Measurements from ENCODE around the gene IRF2BP2.

Gene IRF2BP2

GRCh38 chr1:234603221-234604204 lies 6.5 kb downstream of the IRF2BP2 start:
- no peak for DNase-seq
- TF ChIP-seq CTCF (IDR thresholded peaks at IDR 0.05; ENCODE audit: low read depth, low read length, missing control alignments) = no peak
- H3K27ac ChIP-seq = peak overlapping the region; percentile 98
- in situ Hi-C loops (cut with HindIII; ENCODE audit: low pct_ligation_motif_present, low sequenced_read_pairs) = loop anchor here (25.0 kb wide), 1 partner anchor 359 kb away; no protein-coding TSS in a partner anchor
- H3K36me3 ChIP-seq (replicated peaks) = peaks cover 46% of the 10 kb centered on the region
- peak overlapping the region; percentile 93 for H3K4me3 ChIP-seq (ENCODE audit: low read depth, low read length)
- H3K27me3 ChIP-seq (replicated peaks) = no peaks in the 10 kb centered on the region

GRCh38 chr1:234602334-234603220 lies 7.4 kb downstream of the IRF2BP2 start:
- H3K4me3 ChIP-seq (ENCODE audit: low read depth, low read length) = peak overlapping the region; percentile 93
- H3K36me3 ChIP-seq (replicated peaks) = peaks cover 38% of the 10 kb centered on the region
- peak; percentile 92 for DNase-seq
- in situ Hi-C loops (cut with HindIII; ENCODE audit: low pct_ligation_motif_present, low sequenced_read_pairs) = loop anchor here (25.0 kb wide), 1 partner anchor 360 kb away; no protein-coding TSS in a partner anchor
- no peaks in the 10 kb centered on the region for H3K27me3 ChIP-seq (replicated peaks)
- no peak for TF ChIP-seq CTCF (IDR thresholded peaks at IDR 0.05; ENCODE audit: low read depth, low read length, missing control alignments)
- H3K27ac ChIP-seq = peak overlapping the region; percentile 98

DNA sequence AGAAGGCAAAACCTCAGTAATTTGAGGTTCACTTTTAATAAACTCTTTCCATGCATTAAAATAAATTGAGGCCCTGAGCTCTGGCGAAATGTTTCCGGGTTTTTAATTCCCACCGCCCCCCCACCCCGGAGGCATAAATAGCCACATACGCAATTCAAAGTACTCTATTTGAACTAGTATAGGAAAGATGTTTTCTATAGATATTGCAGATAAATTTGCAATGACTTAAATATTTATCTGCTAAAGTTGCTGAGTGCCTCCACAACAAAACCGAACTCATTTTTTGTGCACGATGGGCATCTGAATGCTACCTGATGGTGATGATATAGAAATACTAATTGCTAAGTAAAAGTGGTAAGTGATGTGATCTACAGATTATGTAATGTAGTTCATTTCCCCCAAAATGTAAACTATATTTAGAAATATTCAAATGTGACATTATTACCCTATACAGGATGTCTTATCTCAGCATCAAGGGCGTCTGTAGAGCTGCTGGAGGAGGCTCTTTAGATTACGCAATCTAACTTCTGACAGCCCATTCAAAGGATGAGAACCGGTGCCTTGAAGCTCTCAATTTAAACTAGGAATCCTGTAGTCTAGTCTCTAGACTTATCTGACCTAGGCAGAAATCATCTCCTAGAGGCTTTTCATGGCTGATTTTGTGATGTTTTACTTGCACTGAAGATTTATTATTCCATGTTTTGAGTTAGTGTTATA lies 8.5 kb downstream of the IRF2BP2 start:
- Histone ChIP-seq H3K36me3 (replicated peaks) (peaks cover 26% of the 10 kb centered on the region), H3K27ac (peak overlapping the region; percentile 98), H3K4me3 (ENCODE audit: low read depth, low read length) (no peak overlapping the region), H3K27me3 (replicated peaks) (no peaks in the 10 kb centered on the region)
- DNase-seq = no peak
- in situ Hi-C loops (cut with HindIII; ENCODE audit: low pct_ligation_motif_present, low sequenced_read_pairs) = loop anchor here (25.0 kb wide), 1 partner anchor 361 kb away; no protein-coding TSS in a partner anchor
- TF ChIP-seq CTCF (IDR thresholded peaks at IDR 0.05; ENCODE audit: low read depth, low read length, missing control alignments) = no peak

- peak overlapping the region; percentile 38 for H3K4me3 ChIP-seq (ENCODE audit: low read depth, low read length)
- in situ Hi-C loops (cut with HindIII; ENCODE audit: low pct_ligation_motif_present, low sequenced_read_pairs) = loop anchor here (25.0 kb wide), 1 partner anchor 362 kb away; no protein-coding TSS in a partner anchor
- no peak for DNase-seq
Measured at GRCh38 chr1:234600418-234601281, 9.3 kb downstream of the IRF2BP2 start.

More at GRCh38 chr1:234600418-234601281, 9.3 kb downstream of the IRF2BP2 start:
- Histone ChIP-seq H3K27ac (peak overlapping the region; percentile 98), H3K27me3 (replicated peaks) (no peaks in the 10 kb centered on the region), H3K36me3 (replicated peaks) (peaks cover 19% of the 10 kb centered on the region)
- TF ChIP-seq CTCF (IDR thresholded peaks at IDR 0.05; ENCODE audit: low read depth, low read length, missing control alignments) = no peak

Data from brain microvascular endothelial cell (primary cell).